NCI-H446 (cell line): ENCODE measurements around the gene IPO7.
"Not testable (repeated sequence)": the region's sequence is repeated elsewhere in the genome, so short reads cannot be mapped to it uniquely, and the experiment has no call there.

Experiments
- DNase-seq, 2 experiments: peaks; one replicate each; lab custom pipeline; 2025; lab: John Stamatoyannopoulos, UW

Gene IPO7

DNA sequence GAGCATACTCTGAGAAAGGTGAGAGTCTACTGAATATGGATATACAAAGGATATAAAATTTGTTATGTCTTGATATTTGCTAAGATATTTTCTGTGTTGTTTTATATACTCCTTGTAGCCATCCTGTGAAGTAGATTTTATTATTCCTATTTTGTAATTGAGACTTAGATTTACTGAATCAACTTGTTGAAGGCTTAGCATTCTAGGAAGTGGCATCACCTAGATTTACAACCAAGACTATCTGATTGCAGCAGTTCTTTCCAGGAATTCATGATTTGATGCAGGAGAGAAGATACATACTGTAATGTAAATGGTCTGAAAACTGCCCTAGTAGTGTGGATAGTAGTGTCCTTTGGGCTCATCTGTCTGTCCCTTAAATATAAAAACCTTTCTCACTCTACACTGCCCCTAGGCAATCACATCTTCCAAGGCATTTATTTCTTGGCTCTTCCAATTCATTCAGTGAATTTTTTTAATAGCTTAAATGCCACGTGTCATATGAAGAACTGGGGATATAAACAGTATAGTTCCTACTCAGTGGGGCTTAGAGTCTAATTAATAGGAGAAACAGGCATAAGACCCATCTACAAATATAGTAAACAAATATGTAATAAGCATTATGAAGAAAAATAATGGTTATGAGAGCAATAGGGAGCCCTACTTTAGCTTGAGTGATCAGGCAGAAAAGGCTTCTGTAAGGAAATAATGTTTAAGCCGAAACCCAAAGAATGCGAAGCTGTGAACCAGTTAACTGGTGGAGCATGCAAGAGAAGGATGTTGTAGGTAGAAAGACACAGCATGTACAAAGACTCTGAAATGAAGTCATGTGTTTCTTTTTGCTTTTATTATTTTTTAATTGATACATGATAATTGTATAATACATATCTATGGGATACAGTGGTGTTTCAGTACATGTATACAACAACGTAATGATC is 13.6 kb downstream of the IPO7 start:
- no peak for DNase-seq

DNA sequence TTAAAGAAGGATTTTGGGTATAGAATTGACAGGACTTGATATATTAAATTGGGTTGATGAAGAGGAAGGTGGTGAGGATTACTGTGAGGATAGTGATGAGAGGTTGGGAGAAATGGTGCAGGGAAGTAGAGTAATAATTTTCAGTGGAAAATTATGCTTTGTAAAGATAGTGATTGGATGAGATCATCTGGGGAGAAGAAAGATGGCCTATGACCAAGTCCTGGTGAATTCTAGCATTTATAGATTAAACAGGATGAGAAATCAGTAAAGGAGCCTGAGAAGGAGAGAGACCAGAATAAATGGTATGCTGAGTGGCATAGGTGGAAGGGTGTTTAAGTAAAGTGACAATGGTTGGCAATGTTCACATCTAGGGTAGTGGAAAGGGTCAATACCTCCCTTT is 15.0 kb downstream of the IPO7 start:
- no peak for DNase-seq

DNA sequence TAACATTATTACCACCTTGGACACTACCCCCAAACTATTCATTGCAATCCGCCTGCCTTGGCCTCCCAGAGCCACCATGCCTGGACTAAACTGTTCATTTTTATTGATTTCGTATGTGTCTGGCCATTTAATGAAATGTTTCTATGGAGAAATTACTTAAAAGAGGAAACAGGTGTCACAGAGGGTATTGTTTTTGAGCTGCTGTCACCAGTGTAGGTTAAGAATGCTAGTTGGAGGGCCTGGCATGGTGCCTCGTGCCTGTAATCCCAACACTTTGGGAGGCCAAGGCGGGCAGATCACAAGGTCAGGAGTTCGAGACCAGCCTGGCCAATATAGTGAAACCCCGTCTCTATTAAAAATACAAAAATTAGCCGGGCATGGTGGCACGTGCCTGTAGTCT is 17.4 kb downstream of the IPO7 start:
- not testable (repeated sequence) for DNase-seq

DNA sequence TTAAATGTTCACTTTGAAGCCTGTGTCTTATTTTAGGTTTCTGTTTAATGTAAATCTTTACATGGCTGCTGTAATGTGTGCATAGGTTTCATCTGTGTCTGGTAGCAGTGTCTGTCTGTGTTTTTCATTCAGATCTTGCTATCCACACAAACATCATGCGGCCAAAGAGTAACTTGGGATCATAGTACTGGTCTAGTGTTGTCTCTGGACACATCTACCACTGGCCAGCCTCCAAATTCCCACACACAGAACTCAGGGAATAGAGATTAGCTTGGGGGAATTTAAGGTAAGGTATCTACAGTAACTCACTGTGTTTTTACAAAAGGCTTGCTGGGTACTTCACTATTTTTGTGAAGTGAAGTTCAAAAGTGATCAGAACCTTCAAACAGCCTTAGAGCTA is 44.3 kb downstream of the IPO7 start:
- DNase-seq: no peak

DNA sequence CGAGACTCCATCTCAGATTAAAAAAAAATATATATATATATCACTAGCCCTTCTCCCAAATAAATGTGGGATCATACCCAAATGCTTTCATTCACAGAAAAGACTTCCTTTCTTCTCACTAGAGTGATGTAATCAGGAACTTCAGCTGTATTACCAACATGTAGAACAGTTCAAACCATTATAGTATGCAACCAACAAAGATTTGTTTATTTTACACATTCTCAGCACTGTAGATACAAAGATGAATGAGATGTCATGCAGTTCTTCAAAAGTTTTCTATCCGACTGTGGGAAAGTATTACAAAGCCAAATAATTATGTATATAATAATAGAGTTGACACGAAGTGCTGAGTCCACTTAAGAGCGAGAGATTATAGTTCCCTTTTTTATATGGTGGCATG is 54.2 kb downstream of the IPO7 start:
- no peak for DNase-seq

DNA sequence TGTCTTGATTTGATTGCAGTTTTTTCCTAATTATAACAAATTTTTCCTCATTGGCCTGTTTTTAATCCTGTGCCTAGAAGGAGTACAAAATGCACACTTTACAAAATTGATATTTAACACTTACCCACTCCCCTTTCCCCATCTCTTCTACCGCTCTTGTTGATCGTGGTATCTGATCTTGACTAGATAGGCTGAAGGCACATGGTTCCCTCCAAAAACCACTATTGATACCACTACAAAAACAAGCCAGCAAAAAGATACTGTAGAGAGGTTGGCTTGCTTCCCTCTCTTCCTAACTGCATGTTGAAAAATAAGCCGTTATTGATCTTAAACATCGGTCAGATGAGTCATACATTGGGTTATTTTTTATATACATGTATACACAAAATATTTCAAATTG is 61.8 kb downstream of the IPO7 start:
- DNase-seq: no peak

DNA sequence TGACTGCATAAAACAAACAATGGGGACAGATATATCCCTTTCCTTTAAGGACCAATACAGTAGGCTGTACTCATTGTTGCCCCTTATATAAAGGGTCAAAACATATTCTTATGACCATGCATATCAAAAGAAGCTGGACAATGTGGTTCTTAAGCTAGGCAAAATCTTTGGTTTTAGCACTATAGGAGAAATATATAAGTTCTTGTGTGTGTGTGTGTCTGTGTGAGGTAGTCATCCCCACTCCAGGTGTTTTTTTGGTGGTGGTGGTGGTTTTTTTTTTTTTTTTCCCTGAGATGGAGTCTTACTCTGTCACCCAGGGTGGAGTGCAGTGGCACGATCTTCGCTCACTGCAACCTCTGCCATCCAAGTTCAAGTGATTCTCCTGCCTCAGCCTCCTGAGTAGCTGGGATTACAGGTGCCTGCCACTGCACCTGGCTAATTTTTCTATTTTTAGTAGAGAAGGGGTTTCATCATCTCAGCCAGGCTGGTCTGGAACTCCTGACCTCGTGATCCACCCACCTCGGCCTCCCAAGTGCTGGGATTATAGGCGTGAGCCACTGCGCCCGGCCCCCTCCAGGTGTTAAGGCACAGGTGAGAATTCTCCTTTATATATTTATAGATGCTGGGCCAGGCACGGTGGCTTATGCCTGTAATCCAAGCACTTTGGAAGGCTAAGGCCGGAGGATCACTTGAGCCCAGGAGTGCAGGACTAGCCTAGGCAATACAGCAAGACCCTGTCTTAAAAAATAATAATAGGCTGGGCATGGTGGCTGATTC is 64.3 kb downstream of the IPO7 start:
- DNase-seq: no peak

DNA sequence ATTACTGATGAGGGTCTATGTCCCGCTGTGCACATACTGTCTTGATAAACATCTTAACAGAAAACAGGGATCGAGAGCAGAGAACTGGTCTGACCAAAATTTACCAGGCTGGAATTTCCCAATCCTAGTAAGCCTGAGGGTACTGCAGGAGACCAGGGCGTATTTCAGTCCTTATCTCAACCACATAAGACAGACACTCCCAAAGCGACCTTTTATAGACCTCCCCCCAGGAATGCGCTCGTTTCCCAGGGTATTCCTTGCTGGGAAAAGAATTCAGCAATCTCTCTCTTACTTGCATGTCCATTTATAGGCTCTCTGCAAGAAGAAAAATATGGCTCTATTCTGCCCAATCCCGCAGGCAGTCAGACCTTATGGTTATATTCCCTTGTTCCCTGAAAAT is 67.6 kb downstream of the IPO7 start:
- DNase-seq: not testable (repeated sequence)

DNA sequence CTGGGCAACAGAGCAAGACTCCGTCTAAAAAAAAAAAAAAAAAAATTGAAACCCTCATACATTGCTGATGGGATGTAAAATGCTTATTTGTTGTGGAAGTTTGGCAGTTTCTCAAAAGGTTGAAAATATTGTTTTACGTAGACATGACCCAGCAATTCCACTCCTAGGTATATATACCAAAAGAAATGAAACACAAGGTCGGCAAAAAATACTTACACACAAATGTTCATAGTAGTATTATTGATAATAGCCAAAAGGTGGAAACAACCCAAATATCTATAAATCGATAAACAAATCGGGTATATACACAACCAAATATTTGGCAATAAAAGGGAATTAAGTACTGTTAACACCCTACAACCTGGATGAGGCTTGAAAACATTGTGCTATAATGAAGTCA is 71.3 kb downstream of the IPO7 start:
- no peak for DNase-seq

DNA sequence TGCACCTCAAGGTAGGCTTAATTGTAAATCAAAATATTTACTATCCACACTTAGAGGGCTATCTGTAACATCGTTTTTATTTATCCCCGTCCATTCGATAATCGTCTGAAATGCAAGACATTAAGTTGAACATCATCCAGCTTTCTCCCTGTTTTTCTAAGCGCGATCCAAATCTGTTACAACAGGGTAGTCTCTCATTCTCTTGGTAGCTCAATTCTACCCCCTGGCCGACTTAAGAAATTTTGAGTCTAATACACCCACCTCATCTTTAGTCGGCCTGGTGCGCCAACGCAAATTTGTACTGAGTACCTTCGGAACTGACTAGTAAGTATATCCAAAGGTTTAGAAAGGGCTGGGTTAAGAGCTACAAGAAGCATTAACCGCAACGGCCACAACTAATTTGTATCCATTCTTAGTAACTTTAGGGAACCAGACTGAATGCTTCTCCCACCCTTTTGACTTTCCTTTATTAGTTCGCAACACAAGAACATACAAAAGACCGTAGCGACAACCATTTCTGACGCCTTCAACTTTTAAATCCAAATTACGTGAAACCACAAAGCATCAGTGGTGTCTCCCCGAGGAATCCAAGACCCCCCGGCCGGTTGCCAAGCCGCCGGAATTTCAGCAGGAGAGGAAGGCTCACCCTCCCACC is 75.3 kb downstream of the IPO7 start:
- DNase-seq: peak; percentile 14 to 29

DNA sequence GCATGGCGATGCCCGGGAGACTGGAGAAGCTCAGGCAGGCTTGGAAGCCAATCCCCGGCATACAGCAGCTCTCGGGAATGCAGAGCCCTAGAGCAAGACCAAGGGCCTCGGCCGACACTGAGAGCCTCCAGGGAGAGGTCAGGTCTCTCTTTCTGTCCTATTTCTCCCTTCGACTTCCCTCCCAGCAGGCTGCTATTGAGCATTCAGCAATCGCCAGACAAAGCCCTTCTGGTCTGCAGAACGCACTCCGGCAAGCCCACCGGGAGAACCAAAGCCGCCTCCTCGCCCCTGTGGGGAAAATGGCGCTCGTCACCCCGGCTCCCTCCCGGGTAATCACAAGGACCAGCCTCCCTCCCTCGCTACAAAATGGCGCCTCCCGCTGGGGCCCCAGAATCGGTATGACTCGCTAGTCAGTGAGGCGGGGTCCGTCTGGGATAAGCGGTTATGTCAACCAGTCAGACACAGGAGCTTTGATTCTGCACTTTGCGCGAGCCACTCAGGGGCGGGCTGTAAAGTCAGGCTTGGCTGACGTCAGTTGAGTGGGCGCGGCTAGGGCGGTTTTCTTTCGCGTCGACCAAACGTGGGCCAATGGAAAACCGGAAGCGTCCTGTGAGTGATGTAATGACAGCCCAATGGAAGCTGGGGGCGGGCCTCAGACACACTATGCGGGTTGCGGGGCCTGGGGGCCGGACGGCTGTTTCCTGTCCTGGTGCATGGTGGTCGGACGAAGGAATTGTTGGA is 76.0 kb downstream of the IPO7 start, which contains the start of gene ZNF143:
TSS of gene ZNF143 (plus strand) at position 691 of the 741 bp plus-strand sequence. CDS start 10,297 bp downstream, outside the sequence.
- DNase-seq: peak; percentile 99 to 100

DNA sequence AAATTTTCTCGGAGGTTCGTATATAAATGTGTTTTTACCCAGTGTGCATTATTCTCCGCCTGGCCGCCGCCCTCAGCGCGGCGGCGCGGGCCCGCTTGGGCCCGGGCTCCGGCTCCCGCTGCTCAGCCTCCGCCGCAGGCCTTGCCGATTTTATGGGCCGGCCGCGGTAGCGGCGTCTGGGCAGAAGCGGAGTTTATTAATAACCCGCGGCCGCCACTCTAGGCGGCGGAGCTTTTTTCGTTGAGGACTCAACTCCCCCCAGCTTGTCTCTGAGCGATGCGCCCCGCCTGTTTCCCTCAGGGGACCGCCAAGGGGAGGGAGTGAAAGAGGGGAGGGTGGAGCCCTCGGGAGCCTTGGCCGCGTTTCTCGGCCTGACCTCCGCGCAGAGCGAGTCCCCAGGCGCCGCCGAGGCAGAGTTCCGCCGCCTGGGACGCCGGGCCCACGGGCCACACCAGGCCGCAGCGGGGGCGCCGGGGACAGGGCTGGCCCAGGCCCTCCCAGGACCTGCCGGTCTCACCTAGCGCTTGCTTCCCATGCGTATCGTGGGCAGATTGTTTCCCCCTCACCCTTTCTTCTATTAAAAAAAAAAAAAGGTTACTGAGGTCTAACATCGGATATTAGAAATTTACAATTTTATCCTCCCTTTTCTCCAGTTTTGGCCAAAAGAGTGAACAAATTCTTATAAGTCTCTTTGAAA is 76.8 kb downstream of the IPO7 start:
- peak; percentile 96 for DNase-seq

DNA sequence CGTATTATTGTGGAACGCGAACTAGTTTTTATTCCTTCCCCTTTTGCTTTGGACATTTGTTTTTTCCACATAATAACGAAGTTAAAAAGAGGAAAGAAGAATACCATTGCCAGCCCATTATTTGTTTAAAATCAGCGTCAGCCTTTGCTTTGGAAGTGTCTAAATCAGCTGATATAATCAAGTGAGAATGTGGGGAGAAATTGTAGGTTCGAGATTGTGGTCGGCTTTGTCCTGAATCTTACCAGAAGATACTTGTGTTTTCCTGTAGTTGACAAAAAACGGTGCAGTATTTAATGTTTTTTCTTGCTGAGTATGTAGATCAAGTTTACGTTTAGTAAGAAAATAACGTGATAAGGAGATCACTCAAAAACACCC is 77.3 kb downstream of the IPO7 start:
- peak; percentile 21 to 38 for DNase-seq

DNA sequence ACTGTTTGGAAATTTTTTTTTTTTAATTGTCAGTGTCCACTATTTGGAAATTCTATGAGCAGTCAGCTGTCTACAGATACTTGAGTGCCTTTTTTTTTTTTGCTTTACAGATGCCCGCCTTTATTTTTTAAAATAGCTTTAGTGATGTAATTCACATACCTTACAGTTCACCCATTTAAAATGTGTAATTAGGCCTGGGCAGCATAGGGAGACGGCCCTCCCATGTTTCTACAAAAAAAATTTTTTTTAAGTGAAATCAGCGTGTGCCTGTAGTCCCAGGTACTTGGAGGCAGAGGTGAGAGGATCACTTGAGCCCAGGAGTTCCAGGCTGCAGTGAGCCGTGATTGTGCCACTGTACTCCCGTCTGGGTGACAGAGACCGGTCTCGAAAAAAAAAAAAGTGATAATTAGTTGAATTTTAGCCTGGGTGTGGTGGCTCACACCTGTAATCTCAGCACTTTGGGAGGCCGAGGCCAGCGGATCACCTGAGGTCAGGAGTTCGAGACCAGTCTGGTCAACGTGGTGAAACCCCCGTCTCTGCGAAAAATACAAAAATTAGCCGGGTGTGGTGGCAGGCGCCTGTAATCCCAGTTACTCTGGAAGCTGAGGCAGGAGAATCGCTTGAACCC is 77.8 kb downstream of the IPO7 start:
- no peak for DNase-seq

DNA sequence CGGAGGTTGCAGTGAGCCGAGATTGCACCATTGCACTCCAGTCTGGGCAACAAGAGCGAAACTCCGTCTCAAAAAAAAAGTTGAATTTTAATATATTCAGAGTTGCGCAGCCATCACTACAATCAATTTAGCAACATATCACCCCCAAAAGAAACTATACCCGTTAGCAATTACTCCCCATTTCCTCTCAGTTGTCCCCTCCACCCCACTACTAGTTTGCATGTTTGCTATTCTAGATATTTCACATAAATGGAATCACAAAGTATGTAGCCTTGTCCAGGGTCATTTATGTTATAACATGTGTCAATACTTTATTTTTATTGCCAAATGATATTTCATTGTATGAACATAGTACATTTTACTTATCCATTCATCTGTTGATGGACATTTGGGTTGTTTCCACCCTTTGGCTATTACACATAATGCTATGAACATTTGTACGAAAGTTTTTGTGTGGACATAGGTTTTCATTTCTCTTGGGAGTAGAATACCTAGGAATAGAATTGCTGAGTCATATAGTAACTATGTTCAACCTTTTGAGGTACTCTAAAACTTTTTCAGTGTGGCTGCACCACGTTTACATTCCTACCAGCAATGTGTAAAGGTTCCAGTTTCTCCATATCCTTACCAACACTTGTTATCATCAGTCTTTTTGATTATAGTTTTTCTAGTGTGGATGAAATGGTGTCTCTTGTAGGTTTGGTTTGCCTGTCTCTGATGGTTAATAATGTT is 78.5 kb downstream of the IPO7 start:
- no peak for DNase-seq

DNA sequence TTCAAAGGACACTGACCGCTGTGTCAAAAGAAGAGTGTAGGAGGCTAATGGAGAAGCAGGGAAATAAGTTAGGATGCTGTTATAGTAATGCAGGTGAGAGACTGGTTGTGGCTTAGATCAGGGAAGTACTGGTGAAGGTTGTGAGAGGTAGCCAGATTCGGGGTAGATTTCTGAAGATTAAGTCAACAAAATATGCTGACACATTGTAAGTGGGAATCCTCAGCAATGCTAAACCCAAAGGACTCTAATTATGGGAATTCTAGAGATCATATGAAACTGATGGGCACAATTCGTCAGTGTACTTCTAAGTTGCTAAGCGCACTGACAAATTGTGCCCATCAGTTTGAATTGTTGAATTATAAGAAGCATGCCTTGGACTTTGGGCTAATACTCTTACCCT is 86.3 kb downstream of the IPO7 start:
- no peak for DNase-seq

DNA sequence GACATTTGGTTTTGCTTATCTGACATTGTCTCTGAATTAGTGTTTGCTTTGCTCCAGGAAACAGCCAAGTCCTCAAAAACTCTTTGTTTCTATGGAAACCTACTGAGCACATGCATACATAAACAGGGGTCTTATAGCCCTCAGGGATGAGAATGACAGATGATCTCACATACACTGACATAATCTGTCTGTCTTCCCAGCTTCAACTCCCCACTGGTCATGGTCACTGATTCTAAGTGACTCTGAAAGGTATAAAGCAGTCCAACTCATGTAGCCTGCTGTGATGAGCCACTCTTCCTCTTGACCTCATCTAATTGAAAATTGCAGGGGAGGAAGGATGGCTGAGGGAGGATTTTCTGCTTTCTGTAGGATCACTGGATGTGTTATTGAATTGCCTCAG is 89.0 kb downstream of the IPO7 start:
- DNase-seq: no peak

DNA sequence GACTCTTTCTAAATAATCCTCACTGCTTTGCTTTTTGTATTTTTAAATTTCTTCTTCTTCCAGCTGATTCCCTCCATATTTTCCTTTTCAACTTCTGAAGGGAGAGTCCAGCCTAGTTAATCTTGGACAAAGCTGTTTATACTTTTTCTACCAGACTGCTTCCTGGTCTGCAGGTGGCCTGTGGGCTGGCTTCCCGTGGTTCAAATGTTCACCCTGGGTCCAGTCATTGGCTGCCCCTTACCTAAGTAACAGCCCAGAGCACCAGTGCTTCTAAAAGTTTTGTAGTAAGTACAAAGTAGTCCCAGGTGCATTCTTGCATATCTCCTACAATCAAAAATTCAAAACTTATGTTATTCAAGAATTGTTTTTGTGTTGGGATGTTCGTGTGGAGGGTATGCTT is 95.4 kb downstream of the IPO7 start:
- DNase-seq: no peak

DNA sequence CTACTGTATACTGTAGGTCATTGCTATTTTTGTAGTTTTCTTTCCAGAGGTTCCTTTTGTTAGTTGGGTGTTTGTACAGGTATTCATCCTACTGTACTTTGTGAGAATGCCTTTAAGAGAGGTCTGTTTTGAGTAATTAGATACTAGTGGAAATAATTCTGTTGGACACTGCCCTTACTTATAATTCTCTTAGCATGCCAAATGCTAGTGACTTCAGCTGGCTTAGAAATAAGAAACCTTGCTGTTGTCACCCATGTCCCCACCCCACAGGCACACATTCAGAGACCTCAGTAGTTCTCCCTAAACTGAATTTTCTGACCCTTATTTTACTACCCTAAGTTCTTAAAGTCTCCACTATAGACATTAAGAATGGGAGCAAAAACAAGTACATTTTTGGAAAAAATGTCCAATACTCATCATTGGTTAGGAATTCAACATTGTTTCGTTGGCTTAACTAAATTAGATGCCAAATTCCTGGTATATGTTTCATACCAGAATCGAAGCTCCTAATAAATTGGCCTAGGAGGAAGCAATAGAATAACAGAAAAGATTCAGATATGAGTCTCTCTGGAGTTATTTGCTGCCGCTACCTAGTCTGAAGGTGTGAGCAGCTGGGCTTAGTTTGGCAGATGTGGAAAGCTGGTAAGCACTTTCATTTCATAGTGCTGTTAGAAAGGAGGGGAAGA is 104.8 kb downstream of the IPO7 start:
- DNase-seq: no peak
